Activated B cell treated with CpG ODN at 0.5 μM for 24 hours (primary cell): ENCODE data around the gene ATP8A2. TPM values are rescaled to one million over a fixed set of nuclear protein-coding genes. Genes with fewer than 3 reads are reported as not detected.

Source experiments
- ATAC-seq: fragments of 200-7000 bp; cut with Tn5 transposase; one replicate; pipeline ENCODE4 v1.10.0; 2021; ENCODE audit warnings: low read depth, mild to moderate bottlenecking, moderate library complexity
- CTCF ChIA-PET: fragments of 350-600 bp; sonication (Branson Sonifier 250); formaldehyde crosslinking; loops from one replicate; lab custom pipeline; 2021; ENCODE audit warnings: antibody characterized with exemption; lab: Charles Lee
- POLR2A ChIA-PET: fragments of 350-600 bp; sonication (Branson Sonifier 250); formaldehyde crosslinking; loops from one replicate; lab custom pipeline; 2021; ENCODE audit warnings: antibody characterized with exemption; lab: Charles Lee
- DNase-seq: peaks from one replicate; pipeline ENCODE4 v3.0.0; 2022
- H3K27ac Mint-ChIP-seq: one replicate; pipeline ENCODE4 v1.8.0; 2020; ENCODE audit warnings: mixed read lengths
- H3K27me3 Mint-ChIP-seq: one replicate; pipeline ENCODE4 v1.8.0; 2021; ENCODE audit warnings: mixed read lengths
- H3K36me3 Mint-ChIP-seq: one replicate; pipeline ENCODE4 v1.8.0; 2021; ENCODE audit warnings: low read depth, mixed read lengths
- H3K4me1 Mint-ChIP-seq: one replicate; pipeline ENCODE4 v1.8.0; 2021; ENCODE audit warnings: mixed read lengths
- H3K4me3 Mint-ChIP-seq: one replicate; pipeline ENCODE4 v1.8.0; 2020; ENCODE audit warnings: mild to moderate bottlenecking, mixed read lengths
- H3K9me3 Mint-ChIP-seq: one replicate; pipeline ENCODE4 v1.8.0; 2020; ENCODE audit warnings: mixed read lengths
- intact Hi-C: fragments of 100-400 bp; cut with micrococcal nuclease; formaldehyde crosslinking; loops from one replicate; pipeline ENCODE4 v1.15.1; 2024
- total RNA-seq: library from RNA; stranded (reverse); gene quantifications from 2 replicates; pipeline ENCODE4 v1.2.3, GENCODE V29; 2022
- TF ChIP-seq, protein P1 (sequence below): fragments of 200-600 bp; IDR thresholded peaks from one replicate; pipeline ENCODE4 v1.8.0; 2022; ENCODE audit warnings: antibody characterized with exemption, mild to moderate bottlenecking

Gene ATP8A2
- total RNA-seq, 1 donor from 2014 or later, result not detected

DNA sequence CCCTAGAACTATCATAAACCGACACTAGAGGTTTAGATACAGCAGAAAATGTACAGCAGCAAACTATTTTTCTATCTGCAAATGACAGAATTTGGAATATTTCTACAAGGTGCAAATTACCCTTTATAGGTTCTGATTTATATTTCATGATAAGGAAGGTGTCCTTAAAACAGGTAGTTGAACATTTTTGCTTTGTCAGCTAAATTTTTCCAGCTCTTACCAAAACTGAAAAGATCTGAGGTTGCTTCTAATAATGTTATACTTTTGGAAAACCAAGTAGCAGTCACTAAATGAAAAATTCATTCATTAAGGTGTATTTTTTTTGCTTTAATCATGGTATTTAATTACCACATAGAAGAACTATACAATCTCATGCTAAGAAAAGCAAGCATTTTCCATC lies 671.0 kb downstream of the ATP8A2 start:
- CTCF ChIA-PET, result no interaction called here
- ATAC-seq, result no peak
- no peaks in the 10 kb centered on the region for H3K4me1 Mint-ChIP-seq
- TF ChIP-seq, protein P1, sequence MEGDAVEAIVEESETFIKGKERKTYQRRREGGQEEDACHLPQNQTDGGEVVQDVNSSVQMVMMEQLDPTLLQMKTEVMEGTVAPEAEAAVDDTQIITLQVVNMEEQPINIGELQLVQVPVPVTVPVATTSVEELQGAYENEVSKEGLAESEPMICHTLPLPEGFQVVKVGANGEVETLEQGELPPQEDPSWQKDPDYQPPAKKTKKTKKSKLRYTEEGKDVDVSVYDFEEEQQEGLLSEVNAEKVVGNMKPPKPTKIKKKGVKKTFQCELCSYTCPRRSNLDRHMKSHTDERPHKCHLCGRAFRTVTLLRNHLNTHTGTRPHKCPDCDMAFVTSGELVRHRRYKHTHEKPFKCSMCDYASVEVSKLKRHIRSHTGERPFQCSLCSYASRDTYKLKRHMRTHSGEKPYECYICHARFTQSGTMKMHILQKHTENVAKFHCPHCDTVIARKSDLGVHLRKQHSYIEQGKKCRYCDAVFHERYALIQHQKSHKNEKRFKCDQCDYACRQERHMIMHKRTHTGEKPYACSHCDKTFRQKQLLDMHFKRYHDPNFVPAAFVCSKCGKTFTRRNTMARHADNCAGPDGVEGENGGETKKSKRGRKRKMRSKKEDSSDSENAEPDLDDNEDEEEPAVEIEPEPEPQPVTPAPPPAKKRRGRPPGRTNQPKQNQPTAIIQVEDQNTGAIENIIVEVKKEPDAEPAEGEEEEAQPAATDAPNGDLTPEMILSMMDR, result no peak
- H3K27me3 Mint-ChIP-seq, result peaks cover 18% of the 10 kb centered on the region
- DNase-seq, result no peak
- POLR2A ChIA-PET, result no interaction called here
- intact Hi-C loops, result no loop called here
- no peaks in the 10 kb centered on the region for H3K36me3 Mint-ChIP-seq
- H3K27ac Mint-ChIP-seq, result no peak overlapping the region
- no peaks in the 10 kb centered on the region for H3K9me3 Mint-ChIP-seq
- no peak overlapping the region for H3K4me3 Mint-ChIP-seq

DNA sequence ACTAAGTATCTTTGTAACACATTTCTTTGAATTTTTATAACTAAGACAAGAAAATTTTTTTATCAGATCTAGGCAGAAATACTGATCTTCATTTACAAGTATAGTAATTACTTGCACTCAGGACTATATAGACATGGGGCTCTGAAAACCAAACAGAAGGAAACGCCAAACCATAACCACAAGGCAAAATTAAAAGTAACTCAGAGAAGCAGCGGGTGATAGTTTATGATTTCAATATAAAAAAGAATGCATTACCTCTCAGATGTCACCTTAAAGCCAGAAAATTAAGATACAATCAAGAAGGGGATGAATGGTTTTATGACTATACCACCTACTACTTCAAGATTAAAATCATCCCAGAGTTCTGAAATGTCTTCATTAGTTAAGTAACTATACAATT lies 673.4 kb downstream of the ATP8A2 start:
- DNase-seq, result no peak
- TF ChIP-seq, protein P1, result no peak

DNA sequence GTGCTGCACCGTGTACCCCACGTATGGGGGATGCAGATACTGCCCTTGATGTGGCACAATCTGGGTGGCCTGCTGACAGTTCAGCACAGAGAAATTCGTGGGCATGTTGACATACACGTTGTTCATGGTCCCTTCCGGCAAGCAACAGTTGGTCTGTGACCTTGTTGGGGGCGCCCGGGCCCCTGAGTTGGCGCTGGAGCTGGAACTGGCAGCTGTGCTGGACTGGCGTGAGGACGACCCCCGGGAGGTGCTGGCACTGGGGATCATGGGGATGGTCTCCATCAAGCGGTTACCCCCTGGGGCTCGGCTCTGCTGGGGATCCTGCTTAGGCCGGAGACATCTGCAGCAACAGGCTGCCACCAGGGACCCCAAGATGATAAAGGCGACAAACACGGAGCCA lies 674.9 kb downstream of the ATP8A2 start:
- intact Hi-C loops, result no loop called here
- no peak for ATAC-seq
- Mint-ChIP-seq H3K9me3 (no peaks in the 10 kb centered on the region), H3K4me3 (no peak overlapping the region), H3K27me3 (peaks cover 27% of the 10 kb centered on the region), H3K36me3 (no peaks in the 10 kb centered on the region), H3K4me1 (no peaks in the 10 kb centered on the region), H3K27ac (no peak overlapping the region)
- DNase-seq, result no peak
- ChIA-PET CTCF (no interaction called here), POLR2A (no interaction called here)
- TF ChIP-seq, protein P1, result no peak

More for the DNA sequence above, 673.4 kb downstream of the ATP8A2 start:
- intact Hi-C loops, result no loop called here
- ChIA-PET CTCF (no interaction called here), POLR2A (no interaction called here)
- H3K4me1 Mint-ChIP-seq, result no peaks in the 10 kb centered on the region
- no peak overlapping the region for H3K27ac Mint-ChIP-seq
- no peak overlapping the region for H3K4me3 Mint-ChIP-seq
- ATAC-seq, result no peak
- no peaks in the 10 kb centered on the region for H3K36me3 Mint-ChIP-seq
- no peaks in the 10 kb centered on the region for H3K9me3 Mint-ChIP-seq
- H3K27me3 Mint-ChIP-seq, result peaks cover 27% of the 10 kb centered on the region

DNA sequence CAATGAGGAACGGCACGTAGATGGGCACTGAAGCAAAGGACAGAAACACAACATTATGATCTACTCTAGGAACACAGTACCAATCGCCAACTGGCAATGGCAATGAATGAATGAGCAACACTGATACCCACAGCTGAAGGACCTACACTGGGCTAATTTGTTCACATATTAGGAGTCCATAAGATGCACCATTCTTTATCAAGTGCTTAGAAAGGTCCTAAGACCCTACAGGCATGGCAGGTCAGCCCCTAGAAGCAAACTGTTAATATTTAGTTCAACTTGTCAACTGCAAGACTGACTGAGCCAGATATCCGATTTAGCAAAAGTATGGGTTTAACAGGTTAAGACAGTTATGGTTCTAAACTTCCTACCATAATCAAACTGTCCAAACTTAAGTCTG lies 675.3 kb downstream of the ATP8A2 start:
- peaks cover 1% of the 10 kb centered on the region for H3K4me1 Mint-ChIP-seq
- no peak for DNase-seq
- no peaks in the 10 kb centered on the region for H3K9me3 Mint-ChIP-seq
- TF ChIP-seq, protein P1, result no peak
- CTCF ChIA-PET, result no interaction called here
- ATAC-seq, result no peak
- POLR2A ChIA-PET, result no interaction called here
- no peak overlapping the region for H3K4me3 Mint-ChIP-seq
- peaks cover 27% of the 10 kb centered on the region for H3K27me3 Mint-ChIP-seq
- intact Hi-C loops, result no loop called here
- no peaks in the 10 kb centered on the region for H3K36me3 Mint-ChIP-seq
- no peak overlapping the region for H3K27ac Mint-ChIP-seq

DNA sequence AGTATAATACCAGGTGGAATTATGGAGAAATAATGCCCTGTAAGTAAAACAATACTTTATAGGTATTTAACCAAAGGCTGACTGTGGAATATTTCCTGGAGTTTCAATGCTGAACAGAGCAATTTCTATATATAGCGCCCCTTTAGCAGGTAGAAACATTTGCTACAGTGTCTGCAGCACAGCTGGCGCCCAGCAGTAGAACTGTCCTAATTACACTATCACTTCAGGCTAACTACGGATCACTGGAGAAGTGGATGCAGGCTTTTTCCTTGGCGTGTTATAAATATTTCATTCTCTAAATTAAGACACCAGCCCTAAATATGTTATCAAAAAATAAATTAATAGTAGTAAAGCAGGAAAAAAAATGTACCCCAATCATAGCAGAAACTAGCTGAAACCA lies 677.0 kb downstream of the ATP8A2 start:
- peaks cover 40% of the 10 kb centered on the region for H3K27me3 Mint-ChIP-seq
- H3K9me3 Mint-ChIP-seq, result no peaks in the 10 kb centered on the region
- TF ChIP-seq, protein P1, result no peak
- intact Hi-C loops, result no loop called here
- peaks cover 4% of the 10 kb centered on the region for H3K4me1 Mint-ChIP-seq
- no peak for DNase-seq
- ChIA-PET CTCF (no interaction called here), POLR2A (no interaction called here)
- H3K36me3 Mint-ChIP-seq, result no peaks in the 10 kb centered on the region
- ATAC-seq, result no peak
- no peak overlapping the region for H3K4me3 Mint-ChIP-seq
- H3K27ac Mint-ChIP-seq, result no peak overlapping the region
